GM12878 (cell line): ENCODE measurements around the gene KRTAP10-9. TPM values are rescaled to one million over a fixed set of nuclear protein-coding genes. Genes with fewer than 3 reads are reported as not detected.

ENCODE experiments used
- ATAC-seq: fragments of 200-7000 bp; cut with Tn5 transposase; 3 replicates; pipeline ENCODE4 v1.9.1; 2020; ENCODE audit warnings: mild to moderate bottlenecking, moderate library complexity
- BruUV-seq: library from RNA; stranded (reverse); fragments of 400-500 nt; replicated peaks from 2 replicates; lab custom pipeline; 2021; lab: Mats Ljungman, UMichigan
- CTCF ChIA-PET: fragments of 300-600 bp; sonication (Branson Sonifier 250); formaldehyde crosslinking; extraction: SDS; loops from one replicate; lab custom pipeline; 2021; ENCODE audit warnings: inconsistent platforms; lab: Yijun Ruan, JAX
- POLR2A ChIA-PET: fragments of 350-600 bp; formaldehyde crosslinking; extraction: SDS; loops from one replicate; lab custom pipeline; 2021; ENCODE audit warnings: inconsistent platforms; lab: Charles Lee
- RAD21 ChIA-PET: fragments of 300-600 bp; sonication (Branson Sonifier 250); formaldehyde crosslinking; loops from one replicate; lab custom pipeline; 2023; ENCODE audit warnings: antibody characterized with exemption; ENCODE audit not compliant: unreplicated experiment; lab: Charles Lee
- SMC1A ChIA-PET: fragments of 300-600 bp; sonication (Branson Sonifier 250); formaldehyde crosslinking; loops from one replicate; lab custom pipeline; 2023; ENCODE audit not compliant: unreplicated experiment, uncharacterized antibody; lab: Charles Lee
- DNase-seq: peaks from one replicate; pipeline ENCODE4 v3.0.0-alpha.2; 2011; ENCODE audit warnings: low read depth, low spot score
- FAIRE-seq: peaks from 3 replicates; lab custom pipeline; 2011; peaks lifted over from hg19 to GRCh38; lab: Jason Lieb, UNC
- H2AFZ ChIP-seq: 2 replicates; pipeline ENCODE4 v1.6.0; 2011; ENCODE audit warnings: low read depth, low read length, control low read depth; ENCODE audit not compliant: control insufficient read depth
- H3K27ac ChIP-seq: 2 replicates; pipeline ENCODE4 v1.5.1; 2011; ENCODE audit warnings: control low read depth; ENCODE audit not compliant: control insufficient read depth, insufficient read depth
- H3K27me3 ChIP-seq, 2 experiments: replicated peaks in 1 of 2; 2 replicates each; pipeline versions ENCODE4 v1.6.0 to v1.6.1; 2011; ENCODE audit warnings: low read length in 1 of 2; ENCODE audit not compliant: control insufficient read depth in 2 of 2, insufficient read depth in 2 of 2
- H3K36me3 ChIP-seq, 2 experiments: 2 replicates each; pipeline ENCODE4 v1.5.1; 2011; ENCODE audit warnings: low read length in 1 of 2; ENCODE audit not compliant: control insufficient read depth in 2 of 2, insufficient read depth in 2 of 2
- H3K4me1 ChIP-seq: 2 replicates; pipeline ENCODE4 v1.6.1; 2011; ENCODE audit warnings: mild to moderate bottlenecking, low read length, moderate library complexity, mixed read lengths; ENCODE audit not compliant: control insufficient read depth, insufficient read depth
- H3K4me2 ChIP-seq: 2 replicates; pipeline ENCODE4 v1.6.0; 2011; ENCODE audit warnings: control low read depth; ENCODE audit not compliant: control insufficient read depth, insufficient read depth
- H3K4me3 ChIP-seq: fragments of 200-600 bp; sonication (generic); 2 replicates; pipeline ENCODE4 v1.5.1; 2016
- H3K79me2 ChIP-seq: 2 replicates; pipeline ENCODE4 v1.6.0; 2011; ENCODE audit warnings: low read length; ENCODE audit not compliant: control insufficient read depth, insufficient read depth
- H3K9ac ChIP-seq: 2 replicates; pipeline ENCODE4 v1.8.0; 2011; ENCODE audit warnings: low read length, control low read depth, mixed read lengths; ENCODE audit not compliant: control insufficient read depth, insufficient read depth
- H3K9me3 ChIP-seq: replicated peaks from 3 replicates; pipeline ENCODE4 v1.5.1; 2011; ENCODE audit warnings: mild to moderate bottlenecking, low read length; ENCODE audit not compliant: control insufficient read depth, insufficient read depth
- H4K20me1 ChIP-seq: 2 replicates; pipeline ENCODE4 v1.6.0; 2011; ENCODE audit not compliant: control insufficient read depth, insufficient read depth
- BHLHE40 ChIP-seq, 2 experiments: fragments of 450-650 bp in 1 of 2; IDR thresholded peaks; 2 replicates each; pipeline ENCODE4 v1.6.1; 2011 to 2017; ENCODE audit warnings: low read depth in 2 of 2, borderline replicate concordance in 1 of 2, improper control_type of control experiment in 1 of 2, low read length in 1 of 2, mild to moderate bottlenecking in 1 of 2
- CEBPZ ChIP-seq: fragments of 150-350 bp; IDR thresholded peaks from 2 replicates; pipeline ENCODE4 v1.6.1; 2016; ENCODE audit warnings: low read depth, low read length
- CTCF ChIP-seq, 3 experiments: IDR thresholded peaks in 2 of 3; conservative IDR thresholded peaks in 1 of 3; 2 replicates each; pipeline ENCODE4 v1.5.1; 2011; ENCODE audit warnings: low read depth in 3 of 3, low read length in 3 of 3, mild to moderate bottlenecking in 3 of 3, control low read depth in 2 of 3, moderate library complexity in 2 of 3, inconsistent platforms in 1 of 3, mixed read lengths in 1 of 3; ENCODE audit not compliant: control insufficient read depth in 2 of 3, insufficient read depth in 1 of 3; ENCODE audit errors: extremely low read depth in 1 of 3
- EP300 ChIP-seq, 2 experiments: fragments of 150-350 bp in 1 of 2; IDR thresholded peaks; 2 replicates each; pipeline ENCODE4 v1.6.1; 2011 to 2012; ENCODE audit warnings: low read depth in 2 of 2, low read length in 2 of 2, borderline replicate concordance in 1 of 2, improper control_type of control experiment in 1 of 2, inconsistent platforms in 1 of 2; ENCODE audit not compliant: control insufficient read depth in 1 of 2
- GATAD2B ChIP-seq: fragments of 450-650 bp; conservative IDR thresholded peaks from 2 replicates; pipeline ENCODE4 v1.6.1; 2017; ENCODE audit warnings: low read depth, mild to moderate bottlenecking, moderate library complexity
- LARP7 ChIP-seq: fragments of 450-650 bp; IDR thresholded peaks from 2 replicates; pipeline ENCODE4 v1.6.1; 2017; ENCODE audit warnings: mild to moderate bottlenecking
- PBX3 ChIP-seq: IDR thresholded peaks from 2 replicates; pipeline ENCODE4 v1.6.1; 2011; ENCODE audit warnings: mild to moderate bottlenecking, low read depth, low read length, moderate library complexity; ENCODE audit not compliant: insufficient replicate concordance
- PML ChIP-seq: IDR thresholded peaks from 2 replicates; pipeline ENCODE4 v1.6.1; 2012; ENCODE audit warnings: low read length, inconsistent platforms
- POLR2A ChIP-seq: IDR thresholded peaks from 2 replicates; pipeline ENCODE4 v1.6.1; 2011; ENCODE audit warnings: low read depth, mild to moderate bottlenecking, low read length
- POLR2AphosphoS5 ChIP-seq: IDR thresholded peaks from 2 replicates; pipeline ENCODE4 v1.6.1; 2011; ENCODE audit warnings: mild to moderate bottlenecking, low read length, inconsistent platforms
- POU2F2 ChIP-seq: IDR thresholded peaks from 3 replicates; pipeline ENCODE4 v1.6.1; 2011; ENCODE audit warnings: low read depth, mild to moderate bottlenecking, low read length, borderline replicate concordance
- SMAD1 ChIP-seq: fragments of 450-650 bp; IDR thresholded peaks from 2 replicates; pipeline ENCODE4 v1.6.1; 2018; ENCODE audit warnings: mild to moderate bottlenecking, low read depth; ENCODE audit not compliant: partially characterized antibody
- SRF ChIP-seq, 2 experiments: IDR thresholded peaks; 2 replicates each; pipeline ENCODE4 v1.6.1; 2011; ENCODE audit warnings: low read depth in 2 of 2, low read length in 2 of 2, mild to moderate bottlenecking in 1 of 2, moderate library complexity in 1 of 2
- TCF12 ChIP-seq: IDR thresholded peaks from 2 replicates; pipeline ENCODE4 v1.6.1; 2011; ENCODE audit warnings: low read depth, mild to moderate bottlenecking, low read length
- ZNF274 ChIP-seq: IDR thresholded peaks from one replicate; pipeline ENCODE4 v1.8.0; 2011; ENCODE audit not compliant: insufficient read length, insufficient read depth
- ZZZ3 ChIP-seq: IDR thresholded peaks from 2 replicates; pipeline ENCODE4 v1.6.1; 2011; ENCODE audit warnings: low read depth; ENCODE audit not compliant: control insufficient read depth, insufficient read length
- WGBS: methylation state at CpG from one replicate; pipeline ENCODE4 v1.1.6; 2016; ENCODE audit warnings: low lambda C conversion rate; ENCODE audit not compliant: insufficient replicate concordance, insufficient coverage; ENCODE audit errors: missing lambda C conversion rate; 5-methylcytosine and 5-hydroxymethylcytosine counted together
- in situ Hi-C: fragments of 300-500 bp; cut with MboI; formaldehyde crosslinking; loops from 9 replicates; pipeline ENCODE4 v1.14.3; 2018; ENCODE audit warnings: mixed read lengths
- intact Hi-C: fragments of 100-400 bp; cut with micrococcal nuclease; formaldehyde crosslinking; loops from one replicate; pipeline ENCODE4 v1.14.2; 2022; ENCODE audit not compliant: unreplicated experiment
- polyA plus RNA-seq, 11 experiments: library from polyadenylated mRNA; depleted of rRNA in 4 of 11; unstranded in 6 of 11; stranded (reverse) in 5 of 11; fragments of >200 nt; fragmentation: Nextera tagmentation in 4 of 11; fragmentation: Illumina TruSeq in 1 of 11; extraction: Ambion mirVana in 4 of 11; extraction: Trizol in 1 of 11; gene quantifications; 1 replicate in 1 of 11; 2 replicates in 10 of 11; pipeline versions ENCODE4 v1.2.1 to v1.2.3, GENCODE V29; 2011 to 2016; ENCODE audit warnings: inconsistent platforms in 2 of 11, missing spikeins in 2 of 11, low read depth in 1 of 11
- total RNA-seq, 4 experiments: library from RNA; depleted of rRNA in 3 of 4; stranded (reverse); fragments of >200 nt in 3 of 4; fragmentation: Illumina TruSeq in 1 of 4; extraction: Trizol in 1 of 4; gene quantifications; 2 replicates each; pipeline versions ENCODE4 v1.2.1 to v1.2.3, GENCODE V29; 2013 to 2021

Gene KRTAP10-9
- total and polyA plus RNA-seq, 10 of the 15 experiments (the other 5 are each of a cell fraction or from before 2014, with no cell fraction given): not detected

GRCh38 chr21:44630440-44630839, 3.5 kb downstream of the KRTAP10-9 start:
- DNase-seq (no peak), FAIRE-seq (no peak), ATAC-seq (no peak)
- ChIA-PET CTCF (no interaction called here), SMC1A (no interaction called here), POLR2A (no interaction called here), RAD21 (no interaction called here)
- Histone ChIP-seq H3K4me2 (no peak overlapping the region), H3K9ac (no peak overlapping the region), H3K79me2 (no peaks in the 10 kb centered on the region), H3K36me3 (no peaks in the 10 kb centered on the region), H3K9me3 (peaks cover 9% of the 10 kb centered on the region; the same call in 1 of the 3 replicates), H3K27ac (no peak overlapping the region), H4K20me1 (no peaks in the 10 kb centered on the region), H3K4me1 (no peaks in the 10 kb centered on the region), H3K4me3 (no peak overlapping the region), H3K27me3 (no peaks in the 10 kb centered on the region), H2AFZ (no peak overlapping the region)
- TF ChIP-seq SMAD1 (no peak), TCF12 (no peak), PML (no peak), CEBPZ (no peak), BHLHE40 (IDR thresholded peaks at IDR 0.05; ENCODE audit: borderline replicate concordance in 1 of 2, low read depth in 2 of 2, low read length in 1 of 2) (no peak), ZNF274 (no peak), POLR2A (no peak), POLR2AphosphoS5 (no peak), GATAD2B (no peak), CTCF (IDR thresholded peaks at IDR 0.05 in 2 of 3, conservative IDR thresholded peaks at IDR 0.05 in 1 of 3; ENCODE audit: control insufficient read depth in 2 of 3, extremely low read depth in 1 of 3, insufficient read depth in 1 of 3, low read depth in 3 of 3, low read length in 3 of 3) (no peak), EP300 (IDR thresholded peaks at IDR 0.05; ENCODE audit: borderline replicate concordance in 1 of 2, control insufficient read depth in 1 of 2, low read depth in 2 of 2, low read length in 2 of 2) (no peak), SRF (IDR thresholded peaks at IDR 0.05; ENCODE audit: low read depth in 2 of 2, low read length in 2 of 2) (no peak), POU2F2 (no peak), LARP7 (no peak), ZZZ3 (no peak), PBX3 (no peak)
- intact Hi-C loops: no loop called here
- 55% methylated on average over 2 of the region's 2 CpGs for WGBS
- BruUV-seq: no TSS peak
- in situ Hi-C loops: no loop called here
